Colonic mucosa (tissue), 4 donors: Measurements from ENCODE around the gene AP3B1. TPM values are rescaled to one million over a fixed set of nuclear protein-coding genes. Genes with fewer than 3 reads are reported as not detected.

Experiments
- DNase-seq: peaks from one replicate; pipeline ENCODE4 v3.0.0-alpha.2; 2020
- H3K27ac ChIP-seq: fragments of 200-600 bp; one replicate; pipeline ENCODE4 v1.8.0; 2021
- H3K27me3 ChIP-seq: fragments of 200-600 bp; one replicate; pipeline ENCODE4 v1.8.0; 2021
- H3K36me3 ChIP-seq: fragments of 200-600 bp; one replicate; pipeline ENCODE4 v1.8.0; 2021
- H3K4me1 ChIP-seq: fragments of 200-600 bp; one replicate; pipeline ENCODE4 v1.8.0; 2021; ENCODE audit warnings: mild to moderate bottlenecking
- H3K4me3 ChIP-seq: fragments of 200-600 bp; one replicate; pipeline ENCODE4 v1.8.0; 2021
- H3K9ac ChIP-seq, 2 donors: one replicate each; pipeline ENCODE4 v1.7.0; 2013; ENCODE audit warnings: control low read depth in 2 of 2, low read depth in 2 of 2, low read length in 2 of 2
- H3K9me3 ChIP-seq: fragments of 200-600 bp; one replicate; pipeline ENCODE4 v1.8.0; 2021
- CTCF ChIP-seq: fragments of 200-600 bp; IDR thresholded peaks from one replicate; pipeline ENCODE4 v1.8.0; 2022; ENCODE audit warnings: antibody characterized with exemption, mild to moderate bottlenecking
- intact Hi-C: fragments of 100-400 bp; cut with DNase I; formaldehyde crosslinking; loops from one replicate; pipeline ENCODE4 v1.14.1; 2022
- total RNA-seq, 2 donors: library from RNA; stranded (reverse); fragmentation: NEBNext Ultra II Directional in 1 of 2; extraction: Animal tissue kit (Norgen Biotek cat#: 25700) in 1 of 2; gene quantifications; one replicate each; pipeline ENCODE4 v1.2.1, GENCODE V29; 2021
- donor health status: healthy.
- donor health status: DM: no; HTN: no; CAD: no.
- donor health status: DM: no; HTN: no; CAD: no.

Gene AP3B1
- total RNA-seq, 2 donors from 2014 or later, result 53.3 to 62.6 TPM

DNA sequence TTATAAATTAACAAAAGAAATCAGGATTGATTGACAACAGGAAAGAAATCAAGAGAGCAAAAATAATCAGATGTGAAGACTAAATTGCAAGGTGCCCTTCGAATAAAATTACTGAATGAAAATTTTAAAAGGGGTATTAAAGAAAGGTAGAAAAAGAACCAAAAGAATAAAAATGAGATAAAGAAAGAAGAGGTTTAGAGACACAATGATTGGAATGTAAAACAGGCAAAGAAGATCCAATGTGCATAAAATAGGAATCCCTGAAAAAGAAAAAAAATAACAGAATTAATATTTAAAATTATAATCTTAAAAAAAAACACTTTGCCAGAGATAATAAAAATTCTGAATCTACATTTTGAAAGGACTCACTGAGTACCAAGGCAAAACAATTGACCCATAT, 73.0 kb downstream of the AP3B1 start:
- H3K9me3 ChIP-seq, result no peaks in the 10 kb centered on the region
- intact Hi-C loops, result no loop called here
- no peaks in the 10 kb centered on the region for H3K36me3 ChIP-seq
- no peaks in the 10 kb centered on the region for H3K4me1 ChIP-seq
- no peaks in the 10 kb centered on the region for H3K27me3 ChIP-seq
- H3K4me3 ChIP-seq, result no peak overlapping the region
- no peak for DNase-seq
- no peak overlapping the region for H3K27ac ChIP-seq
- H3K9ac ChIP-seq, result no peak overlapping the region
- no peak for TF ChIP-seq CTCF

DNA sequence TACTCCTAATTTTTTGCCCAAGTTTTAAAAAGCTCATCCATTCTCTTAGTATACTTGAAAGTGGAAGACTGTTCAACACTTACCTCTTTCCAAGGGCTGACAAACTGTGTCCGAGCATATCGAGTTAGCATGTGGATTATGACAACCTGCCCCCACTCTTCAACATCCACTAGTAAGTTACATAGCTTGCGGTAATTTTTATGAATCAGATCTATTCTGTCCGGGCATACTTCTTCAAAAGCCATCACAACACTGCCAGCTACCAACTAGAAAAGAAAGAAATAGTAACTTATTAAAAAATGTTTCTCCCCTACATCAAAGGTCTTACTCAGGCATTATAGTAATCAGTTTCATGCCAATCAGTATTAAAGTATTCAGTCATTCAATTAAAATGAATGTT, 78.5 kb downstream of the AP3B1 start:
- intact Hi-C loops, result no loop called here
- H3K4me3 ChIP-seq, result no peak overlapping the region

DNA sequence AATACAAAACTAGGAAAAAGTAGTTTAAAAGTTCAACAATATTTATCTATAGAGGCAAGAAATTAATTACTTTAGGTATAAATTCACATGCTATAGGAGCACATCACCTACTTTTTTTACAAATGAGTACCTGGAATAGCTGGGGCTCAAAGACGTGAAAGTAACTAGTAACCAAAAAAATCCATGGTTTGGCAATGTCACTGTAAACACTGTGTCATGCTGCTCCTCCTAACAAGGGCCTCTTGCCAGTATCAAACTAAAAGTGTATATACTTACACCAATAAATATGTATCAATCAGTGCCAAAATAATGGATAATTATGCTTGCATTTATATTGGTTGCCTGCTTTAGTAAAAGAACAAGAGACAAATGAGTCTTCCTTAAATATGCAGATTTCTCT, 78.9 kb downstream of the AP3B1 start:
- no peak for DNase-seq
- Histone ChIP-seq H3K27ac (no peak overlapping the region), H3K9me3 (no peaks in the 10 kb centered on the region), H3K9ac (no peak overlapping the region), H3K4me1 (no peaks in the 10 kb centered on the region), H3K27me3 (no peaks in the 10 kb centered on the region), H3K4me3 (no peak overlapping the region), H3K36me3 (no peaks in the 10 kb centered on the region)
- intact Hi-C loops, result no loop called here
- no peak for TF ChIP-seq CTCF

More for the DNA sequence above, 78.5 kb downstream of the AP3B1 start:
- Histone ChIP-seq H3K27me3 (no peaks in the 10 kb centered on the region), H3K9me3 (no peaks in the 10 kb centered on the region), H3K36me3 (no peaks in the 10 kb centered on the region), H3K27ac (no peak overlapping the region), H3K9ac (no peak overlapping the region), H3K4me1 (no peaks in the 10 kb centered on the region)
- no peak for DNase-seq
- TF ChIP-seq CTCF, result no peak

GRCh38 chr5:78213799-78214198, 80.7 kb downstream of the AP3B1 start:
- H3K36me3 ChIP-seq, result no peaks in the 10 kb centered on the region
- intact Hi-C loops, result no loop called here
- H3K4me1 ChIP-seq, result no peaks in the 10 kb centered on the region
- no peak for DNase-seq
- H3K4me3 ChIP-seq, result no peak overlapping the region
- no peak for TF ChIP-seq CTCF
- H3K9ac ChIP-seq, result no peak overlapping the region
- H3K27ac ChIP-seq, result no peak overlapping the region
- no peaks in the 10 kb centered on the region for H3K27me3 ChIP-seq
- H3K9me3 ChIP-seq, result no peaks in the 10 kb centered on the region

GRCh38 chr5:78211052-78211451, 83.4 kb downstream of the AP3B1 start:
- DNase-seq, result no peak
- no peak overlapping the region for H3K9ac ChIP-seq
- H3K4me1 ChIP-seq, result no peaks in the 10 kb centered on the region
- no peaks in the 10 kb centered on the region for H3K27me3 ChIP-seq
- no peaks in the 10 kb centered on the region for H3K36me3 ChIP-seq
- no peak for TF ChIP-seq CTCF
- H3K9me3 ChIP-seq, result no peaks in the 10 kb centered on the region
- intact Hi-C loops, result no loop called here
- no peak overlapping the region for H3K4me3 ChIP-seq
- no peak overlapping the region for H3K27ac ChIP-seq

DNA sequence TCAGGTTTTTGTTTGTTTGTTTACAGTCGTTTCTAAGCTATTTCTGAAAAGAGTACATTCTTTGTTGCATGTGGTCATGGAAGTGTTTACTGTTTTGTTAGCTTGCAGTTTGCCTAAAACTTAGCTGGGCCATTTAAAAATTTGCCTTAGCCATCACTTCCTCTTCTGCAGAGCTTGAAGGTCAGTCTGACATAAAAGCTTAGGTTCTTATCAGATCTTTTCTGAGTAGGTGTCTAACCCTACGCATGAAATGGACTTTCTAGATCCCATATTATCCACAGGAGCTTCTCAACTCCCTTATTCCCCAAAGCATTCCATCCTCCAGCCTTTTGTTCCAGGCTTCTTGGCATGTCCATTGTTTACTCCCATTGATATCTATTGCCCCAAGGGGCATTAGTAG, 90.3 kb downstream of the AP3B1 start:
- H3K27me3 ChIP-seq, result no peaks in the 10 kb centered on the region
- no peak overlapping the region for H3K9ac ChIP-seq
- no peaks in the 10 kb centered on the region for H3K9me3 ChIP-seq
- no peak overlapping the region for H3K4me3 ChIP-seq
- DNase-seq, result no peak
- TF ChIP-seq CTCF, result no peak
- H3K4me1 ChIP-seq, result no peaks in the 10 kb centered on the region
- intact Hi-C loops, result no loop called here
- H3K27ac ChIP-seq, result no peak overlapping the region
- H3K36me3 ChIP-seq, result no peaks in the 10 kb centered on the region
